ENCODE data around the gene SLC2A10. TPM values are rescaled to one million over a fixed set of nuclear protein-coding genes. Genes with fewer than 3 reads are reported as not detected.

Gene SLC2A10
- total and polyA plus RNA-seq, 12 donors = 7.2 to 27.3 (median 12.6) TPM

- H3K4me1 ChIP-seq (replicated peaks in 1 of 2) = no peaks in the 10 kb centered on the region
- no peaks in the 10 kb centered on the region for H3K9me3 ChIP-seq (replicated peaks in 1 of 3)
- H3K27me3 ChIP-seq = no peaks in the 10 kb centered on the region
- WGBS, 4 donors = 71 to 79% (median 75%) methylated on average over 4 of the region's 4 CpGs
- no peaks in the 10 kb centered on the region for H3K36me3 ChIP-seq (replicated peaks in 1 of 2)
- no peak for DNase-seq
- intact Hi-C loops (cut with DNase I) = no loop called here
- no peak overlapping the region for H3K4me3 ChIP-seq
- TF ChIP-seq CTCF (IDR thresholded peaks at IDR 0.05) = no peak
- TF ChIP-seq POLR2A (IDR thresholded peaks at IDR 0.05) = no peak
- no peak overlapping the region for H3K27ac ChIP-seq
Measured at GRCh38 chr20:46739431-46740213, 30.2 kb downstream of the SLC2A10 start.

- DNase-seq = no peak
- H3K4me3 ChIP-seq = no peak overlapping the region
- no peaks in the 10 kb centered on the region for H3K36me3 ChIP-seq (replicated peaks in 1 of 2)
- H3K27ac ChIP-seq = no peak overlapping the region
- H3K4me1 ChIP-seq (replicated peaks in 1 of 2) = no peaks in the 10 kb centered on the region
- 82 to 95% (median 90%) methylated on average over 3 of the region's 3 CpGs for WGBS, 4 donors
- TF ChIP-seq CTCF (IDR thresholded peaks at IDR 0.05) (no peak), POLR2A (IDR thresholded peaks at IDR 0.05) (no peak)
- intact Hi-C loops (cut with DNase I) = no loop called here
- H3K9me3 ChIP-seq (replicated peaks in 1 of 3) = no peaks in the 10 kb centered on the region
- no peaks in the 10 kb centered on the region for H3K27me3 ChIP-seq
Measured at GRCh38 chr20:46740214-46740609, 30.8 kb downstream of the SLC2A10 start.

- 67 to 85% (median 78%) methylated on average over 8 of the region's 8 CpGs for WGBS, 4 donors
- Histone ChIP-seq H3K4me3 (no peak overlapping the region), H3K27me3 (no peaks in the 10 kb centered on the region), H3K27ac (no peak overlapping the region), H3K36me3 (replicated peaks in 1 of 2) (no peaks in the 10 kb centered on the region), H3K9me3 (replicated peaks in 1 of 3) (no peaks in the 10 kb centered on the region), H3K4me1 (replicated peaks in 1 of 2) (no peaks in the 10 kb centered on the region)
- intact Hi-C loops (cut with DNase I) = no loop called here
- TF ChIP-seq POLR2A (IDR thresholded peaks at IDR 0.05) (no peak), CTCF (IDR thresholded peaks at IDR 0.05) (no peak)
- no peak for DNase-seq
Measured at GRCh38 chr20:46741924-46742668, 32.6 kb downstream of the SLC2A10 start.

GRCh38 chr20:46742669-46743045 is 33.2 kb downstream of the SLC2A10 start:
- Histone ChIP-seq H3K36me3 (replicated peaks in 1 of 2) (no peaks in the 10 kb centered on the region), H3K4me1 (replicated peaks in 1 of 2) (no peaks in the 10 kb centered on the region), H3K4me3 (no peak overlapping the region), H3K27ac (no peak overlapping the region), H3K9me3 (replicated peaks in 1 of 3) (no peaks in the 10 kb centered on the region), H3K27me3 (no peaks in the 10 kb centered on the region)
- TF ChIP-seq CTCF (IDR thresholded peaks at IDR 0.05) (no peak), POLR2A (IDR thresholded peaks at IDR 0.05) (no peak)
- intact Hi-C loops (cut with DNase I) = no loop called here
- DNase-seq = no peak
- WGBS, 4 donors = 52 to 70% (median 63%) methylated on average over 5 of the region's 5 CpGs

All from adrenal gland (tissue), 12 donors.